Lung microvascular endothelial cell (primary cell): ENCODE measurements around the gene TFAM. TPM values are rescaled to one million over a fixed set of nuclear protein-coding genes. Genes with fewer than 3 reads are reported as not detected.
A peak's percentile ranks its signal among the peaks of the same experiment; 100 is the strongest.

Experiments used
- DNase-seq, 2 donors: peaks; one replicate each; pipeline versions ENCODE4 v3.0.0 to v3.0.0-alpha.2; 2010; ENCODE audit warnings: low read depth in 2 of 2
- total RNA-seq: library from RNA; depleted of rRNA; stranded (reverse); fragments of >200 nt; gene quantifications from 2 replicates; pipeline ENCODE4 v1.2.1, GENCODE V29; 2014

Gene TFAM
- total RNA-seq, 1 donor from 2014 or later: 31.3 TPM

DNA sequence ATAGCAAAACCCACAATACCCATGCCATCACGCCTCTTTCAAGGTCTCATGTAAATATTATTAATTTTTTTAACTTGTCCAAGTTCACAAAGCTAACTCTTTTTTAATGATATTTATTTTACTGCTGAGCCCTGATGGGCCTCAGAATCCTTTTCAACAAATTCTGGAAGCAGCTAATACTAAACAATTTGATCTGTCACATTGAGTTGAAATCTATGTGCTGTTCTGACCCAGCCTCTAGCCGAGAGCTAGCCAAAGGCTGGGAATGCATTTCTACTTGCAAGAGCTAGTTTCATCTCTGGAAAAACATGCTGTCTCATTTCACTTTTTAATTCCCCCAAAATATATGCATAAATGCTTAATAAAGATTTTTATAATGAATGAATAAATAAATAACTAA is 47.9 kb downstream of the TFAM start:
- DNase-seq: no peak

DNA sequence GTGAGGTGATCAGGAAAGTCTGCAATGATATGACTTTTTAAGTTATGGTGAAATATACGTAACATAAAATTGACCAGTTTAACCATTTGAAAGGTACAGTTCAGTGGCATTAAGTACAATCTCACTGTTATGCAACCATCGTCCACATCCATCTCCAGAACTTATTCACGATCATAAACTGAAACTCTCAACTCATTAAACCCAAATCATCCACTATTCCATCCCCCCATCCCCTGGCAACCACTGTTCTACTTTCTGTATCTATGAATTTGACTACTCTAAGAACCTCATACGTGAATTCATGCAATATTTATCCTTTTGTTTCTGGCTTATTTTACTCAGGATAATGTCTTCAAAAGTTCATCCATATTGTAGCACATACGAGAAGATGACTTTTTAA is 48.4 kb downstream of the TFAM start:
- DNase-seq: no peak

GRCh38 chr10:58435297-58435985 is 50.2 kb downstream of the TFAM start:
- DNase-seq: peak in 1 of 2 donors; percentile 75

GRCh38 chr10:58436071-58436470 is 50.9 kb downstream of the TFAM start:
- DNase-seq: peak in 1 of 2 donors; percentile 5

- no peak for DNase-seq
These were observed 53.2 kb downstream of the TFAM start for GRCh38 chr10:58438340-58438871.

DNA sequence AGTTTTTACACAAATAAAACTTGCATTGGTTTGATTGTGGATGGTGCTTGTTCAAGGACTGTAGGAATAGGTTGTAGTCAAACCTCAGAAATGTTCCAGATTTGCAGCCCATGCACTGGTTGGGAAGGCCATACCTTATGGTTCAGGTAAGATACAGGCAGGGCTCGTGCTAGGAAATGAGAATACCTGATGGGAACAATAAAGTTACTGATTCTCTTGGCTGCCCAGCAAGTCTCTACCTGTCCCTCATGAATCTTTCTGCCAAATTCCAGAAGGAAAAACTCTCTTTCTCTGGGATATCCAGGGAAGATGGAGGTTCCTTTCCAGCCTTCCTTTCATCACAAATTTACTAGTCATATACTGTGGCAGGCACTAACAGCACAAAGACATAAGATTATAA is 53.8 kb downstream of the TFAM start:
- DNase-seq: no peak

- no peak for DNase-seq
These were observed 54.6 kb downstream of the TFAM start for GRCh38 chr10:58439632-58440364.

GRCh38 chr10:58440484-58440883 is 55.3 kb downstream of the TFAM start:
- no peak for DNase-seq

- no peak for DNase-seq
These were observed 59.1 kb downstream of the TFAM start for GRCh38 chr10:58444321-58444720.

DNA sequence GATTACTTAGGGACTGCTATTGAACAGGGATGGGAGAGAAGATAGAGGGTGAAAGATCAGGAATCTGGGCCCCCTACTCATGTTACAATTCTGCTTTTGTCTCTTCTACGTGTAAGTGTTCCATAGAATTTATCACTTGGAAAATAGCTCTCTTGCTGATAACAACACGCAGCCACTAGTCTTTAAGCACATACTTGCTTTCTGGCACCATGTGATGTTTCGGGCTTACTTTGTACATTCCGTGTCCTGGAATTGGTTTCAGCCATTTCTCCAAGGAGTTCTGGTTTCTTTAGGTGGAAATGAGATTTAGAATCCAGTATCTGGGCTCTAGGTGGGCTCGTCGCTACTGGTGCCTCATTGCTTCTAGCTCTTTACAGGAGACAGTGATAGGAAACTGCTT is 59.7 kb downstream of the TFAM start:
- no peak for DNase-seq

DNA sequence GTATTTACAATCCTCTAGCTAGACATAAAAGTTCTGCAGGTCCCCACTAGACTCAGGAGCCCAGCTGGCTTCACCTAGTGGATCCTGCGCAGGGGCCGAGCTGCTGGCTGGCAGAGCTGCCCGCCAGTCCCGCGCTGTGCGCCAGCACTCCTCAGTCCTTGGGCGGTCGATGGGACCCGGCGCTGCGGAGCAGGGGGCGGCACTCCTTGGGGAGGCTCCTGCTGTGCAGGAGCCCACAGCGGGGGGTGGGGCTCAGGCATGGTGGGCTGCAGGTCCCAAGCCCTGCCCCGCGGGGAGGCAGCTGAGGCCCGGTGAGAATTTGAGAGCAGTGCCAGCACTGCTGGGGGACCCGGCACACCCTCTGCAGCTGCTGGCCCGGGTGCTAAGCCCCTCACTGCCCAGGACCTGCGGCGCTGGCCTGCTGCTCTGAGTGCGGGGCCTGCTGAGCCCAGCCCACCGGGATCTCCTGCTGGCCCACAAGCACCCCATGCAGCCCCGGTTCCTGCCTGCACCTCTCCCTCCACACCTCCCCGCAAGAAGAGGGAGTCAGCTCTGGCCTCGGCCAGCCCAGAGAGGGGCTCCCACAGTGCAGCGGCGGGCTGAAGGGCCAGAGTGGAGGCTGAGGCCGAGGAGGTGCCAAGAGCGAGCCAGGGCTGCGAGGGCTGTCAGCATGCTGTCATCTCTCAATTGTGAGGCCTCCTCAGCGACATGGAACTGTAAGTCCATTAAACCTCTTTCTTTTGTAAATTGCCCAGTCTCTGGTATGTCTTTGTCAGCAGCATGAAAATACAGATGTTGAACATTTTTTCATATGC is 63.1 kb downstream of the TFAM start:
- no peak for DNase-seq

Other genes starting within 250 kb of the TFAM start
- 4.8 and 5.0 TPM in 2 replicates for gene IPMK, start 117.5 kb upstream of the TFAM start, total RNA-seq
- 16.8 and 19.8 TPM in 2 replicates for gene CISD1, start 116.2 kb upstream of the TFAM start, total RNA-seq
- 5.7 and 6.7 TPM in 2 replicates for gene UBE2D1, start 50.4 kb upstream of the TFAM start, total RNA-seq
- gene BICC1, start 127.5 kb downstream of the TFAM start, total RNA-seq: under 0.01 and 0.20 TPM in 2 replicates